RCC 7860 (cell line): ENCODE results near the gene CD200.
A peak's percentile ranks its signal among the peaks of the same experiment; 100 is the strongest.
"Not testable (repeated sequence)": the region's sequence is repeated elsewhere in the genome, so short reads cannot be mapped to it uniquely, and the experiment has no call there.

Experiments
- DNase-seq: peaks from one replicate; pipeline ENCODE4 v3.0.0-alpha.2; 2015; ENCODE audit warnings: low spot score
- FAIRE-seq: peaks from 2 replicates; lab custom pipeline; 2012; peaks lifted over from hg19 to GRCh38; lab: Jason Lieb, UNC

Gene CD200

DNA sequence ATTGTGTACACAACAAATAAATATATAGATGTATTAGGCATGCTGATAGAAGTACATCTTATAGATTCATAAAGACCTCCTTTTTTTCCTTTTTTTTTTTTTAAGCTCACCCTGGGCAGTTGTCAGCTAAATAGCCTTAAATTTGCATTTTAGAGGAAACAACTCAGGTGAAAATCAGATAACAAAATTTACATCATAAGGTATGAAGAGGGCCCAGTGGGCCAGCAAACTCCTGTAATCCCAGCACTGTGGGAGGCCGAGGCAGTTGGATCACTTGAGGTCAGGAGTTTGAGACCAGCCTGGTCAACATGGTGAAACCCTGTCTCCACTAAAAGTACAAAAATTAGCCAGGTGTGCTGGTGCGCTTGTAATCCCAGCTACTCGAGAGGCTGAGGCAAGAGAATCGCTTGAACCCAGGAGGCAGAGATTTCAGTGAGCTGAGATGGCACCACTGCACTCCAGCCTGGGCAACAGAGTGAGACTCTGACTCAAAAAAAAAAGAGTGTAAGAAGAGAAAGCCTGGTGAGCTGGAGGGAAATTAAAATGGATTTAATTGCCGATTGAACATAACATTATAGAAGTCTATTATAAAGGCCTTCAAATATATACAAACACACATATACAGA, 72.1 kb downstream of the CD200 start:
- DNase-seq, FAIRE-seq: not testable (repeated sequence)

DNA sequence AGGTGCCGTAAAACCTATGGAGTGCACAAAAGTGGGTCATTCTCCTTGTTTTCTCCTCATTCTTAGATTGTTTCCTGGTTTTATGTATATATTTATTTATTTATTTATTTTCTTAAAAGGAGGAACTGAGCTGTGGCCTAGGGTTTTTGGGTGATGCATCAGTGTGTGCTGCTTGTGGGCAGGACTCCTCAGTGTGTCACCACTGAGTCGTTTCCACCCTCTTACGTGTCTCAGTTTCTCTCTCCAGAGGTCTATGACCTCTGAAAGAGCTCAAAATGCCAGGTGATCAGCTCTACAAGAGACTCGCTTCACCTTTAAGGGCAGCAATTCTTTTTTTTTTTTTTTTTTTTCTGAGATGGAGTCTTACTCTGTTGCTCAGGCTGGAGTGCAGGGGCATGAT, 72.9 kb downstream of the CD200 start:
- no peak for FAIRE-seq

DNA sequence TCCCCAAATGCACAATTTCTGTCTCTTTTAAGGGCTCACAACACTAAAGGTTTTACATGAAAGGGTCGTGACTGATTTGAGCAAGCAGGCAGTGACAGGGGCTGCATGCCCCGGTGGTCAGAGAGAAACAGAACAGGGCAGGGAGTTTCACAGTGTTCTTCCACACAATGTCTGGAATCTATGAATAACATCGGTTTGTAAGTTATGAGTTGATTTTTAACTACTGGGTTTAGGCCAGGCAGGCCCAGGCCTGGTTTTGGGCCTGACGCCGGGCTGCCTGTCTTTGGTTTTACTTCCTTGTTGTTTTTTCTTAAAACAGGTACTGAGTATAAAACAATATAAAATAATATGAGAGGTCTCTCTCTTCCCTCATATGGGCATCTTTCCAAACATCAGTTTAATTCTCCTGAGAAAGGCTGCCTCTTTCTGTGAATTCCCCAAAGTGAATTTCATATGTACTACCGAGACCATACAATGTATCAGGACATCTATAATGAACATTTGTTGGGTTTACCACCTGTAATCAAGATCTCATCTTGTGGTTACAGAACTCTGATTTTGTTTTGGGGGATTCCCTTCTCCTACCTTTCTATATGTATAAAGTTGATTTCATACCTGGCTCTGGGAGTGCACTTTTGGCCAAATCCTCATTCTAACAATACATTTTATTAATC, 74.4 kb downstream of the CD200 start:
- DNase-seq (peak; percentile 19), FAIRE-seq (peak; percentile 73)

More for the DNA sequence above, 72.9 kb downstream of the CD200 start:
- peak; percentile 15 for DNase-seq

DNA sequence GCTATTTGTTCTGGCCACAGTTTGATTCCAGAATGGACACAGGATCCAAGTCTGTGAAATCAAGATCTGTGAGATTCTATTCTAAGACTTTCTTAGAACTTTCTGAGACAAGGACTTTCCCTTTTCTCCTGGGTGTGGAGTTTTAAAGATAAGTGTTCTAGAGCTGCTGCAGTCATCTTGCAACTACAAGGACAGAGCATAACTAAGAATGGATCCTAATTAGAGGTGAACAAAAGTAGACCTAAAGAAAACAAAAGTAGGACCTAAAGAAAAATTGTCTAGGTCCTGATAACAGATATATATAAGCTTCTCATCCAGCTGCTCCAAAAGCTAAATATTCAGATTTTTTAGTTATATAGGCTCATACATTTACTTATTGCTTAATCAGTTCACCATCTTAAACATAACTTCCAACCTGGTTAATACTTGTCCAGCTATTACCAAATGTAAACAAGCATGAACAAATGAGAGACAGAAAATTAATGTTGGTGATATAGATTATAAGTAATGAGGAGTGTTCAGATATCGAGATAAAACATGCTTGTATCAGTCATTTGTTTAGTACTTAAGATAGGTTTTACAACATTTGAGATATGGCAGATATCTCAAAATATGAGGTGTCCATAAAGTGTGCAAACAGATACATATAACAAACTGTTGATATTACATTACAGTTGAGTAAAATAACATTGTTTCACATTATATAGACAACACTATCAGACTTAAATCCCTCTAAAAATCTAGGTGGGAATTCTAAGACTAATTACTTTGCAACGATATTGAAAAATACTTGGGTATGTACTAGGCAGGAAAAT, 75.1 kb downstream of the CD200 start:
- DNase-seq (no peak), FAIRE-seq (no peak)

DNA sequence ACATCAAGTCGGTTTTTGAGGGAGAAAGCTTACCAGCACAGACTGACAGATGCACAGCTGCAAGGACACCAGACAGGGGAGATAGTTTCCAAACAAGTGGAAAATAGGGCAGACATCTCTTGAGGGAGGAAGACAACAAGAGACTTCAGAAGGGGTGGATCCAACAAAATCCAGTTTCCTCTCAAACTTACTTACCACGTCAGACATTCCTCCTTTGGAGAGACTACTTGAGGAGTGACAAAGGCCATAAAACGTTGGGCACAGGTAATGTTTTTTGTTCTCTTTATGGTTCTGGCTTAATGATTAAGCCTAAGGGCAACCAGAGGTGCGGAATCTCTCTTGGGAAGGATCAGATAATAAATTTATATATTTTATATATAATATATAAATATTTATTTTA, 76.1 kb downstream of the CD200 start:
- FAIRE-seq = no peak
- no peak for DNase-seq

DNA sequence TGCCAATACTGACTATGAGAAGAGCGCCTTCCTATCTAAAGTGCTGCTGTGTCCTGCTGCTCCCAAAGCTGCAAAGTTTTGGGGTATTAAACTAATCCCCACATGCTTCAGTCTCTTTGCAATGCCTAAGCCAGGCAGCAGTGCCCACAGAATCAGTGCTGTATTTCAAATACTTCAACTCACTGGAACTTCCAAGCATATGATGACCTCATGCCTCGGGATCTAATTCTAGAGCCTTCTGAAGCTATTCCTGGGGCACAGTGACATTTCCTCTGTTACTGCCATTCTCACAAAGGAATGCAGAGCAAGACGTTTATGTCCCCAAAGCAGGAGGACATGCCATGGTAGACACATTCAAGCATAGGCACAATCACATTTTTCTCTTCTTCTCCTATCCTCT, 78.5 kb downstream of the CD200 start:
- FAIRE-seq = no peak
- DNase-seq = no peak
